Neutrophil (primary cell): ENCODE measurements around the gene TFG.

Experiments
- H3K27ac ChIP-seq: fragments of 200-600 bp; sonication (generic); 2 replicates; pipeline ENCODE4 v1.5.1; 2016; ENCODE audit warnings: mild to moderate bottlenecking, moderate library complexity
- H3K27me3 ChIP-seq: fragments of 200-600 bp; sonication (generic); 2 replicates; pipeline ENCODE4 v1.6.0; 2016; ENCODE audit warnings: mild to moderate bottlenecking
- H3K36me3 ChIP-seq: fragments of 200-600 bp; sonication (generic); 2 replicates; pipeline ENCODE4 v1.5.1; 2017
- H3K4me1 ChIP-seq, 2 experiments: fragments of 200-600 bp in 1 of 2; sonication (generic) in 1 of 2; 1 replicate in 1 of 2; 2 replicates in 1 of 2; pipeline versions ENCODE4 v1.5.1 to v1.6.1; 2013 to 2016; ENCODE audit warnings: low read depth in 1 of 2, low read length in 1 of 2, mild to moderate bottlenecking in 1 of 2, moderate library complexity in 1 of 2; ENCODE audit not compliant: control insufficient read depth in 1 of 2, insufficient read depth in 1 of 2
- H3K4me3 ChIP-seq, 2 experiments: fragments of 200-600 bp in 1 of 2; sonication (generic) in 1 of 2; 1 replicate in 1 of 2; 2 replicates in 1 of 2; pipeline ENCODE4 v1.5.1; 2013 to 2016; ENCODE audit warnings: low read depth in 1 of 2, low read length in 1 of 2, mild to moderate bottlenecking in 1 of 2, moderate library complexity in 1 of 2
- H3K9me3 ChIP-seq: fragments of 200-600 bp; sonication (generic); 2 replicates; pipeline ENCODE4 v1.5.1; 2016
- TF ChIP-seq, protein P1 (sequence below): fragments of 200-600 bp; sonication (generic); IDR thresholded peaks from 2 replicates; pipeline ENCODE4 v1.5.1; 2016; ENCODE audit warnings: antibody characterized with exemption

Gene TFG

DNA sequence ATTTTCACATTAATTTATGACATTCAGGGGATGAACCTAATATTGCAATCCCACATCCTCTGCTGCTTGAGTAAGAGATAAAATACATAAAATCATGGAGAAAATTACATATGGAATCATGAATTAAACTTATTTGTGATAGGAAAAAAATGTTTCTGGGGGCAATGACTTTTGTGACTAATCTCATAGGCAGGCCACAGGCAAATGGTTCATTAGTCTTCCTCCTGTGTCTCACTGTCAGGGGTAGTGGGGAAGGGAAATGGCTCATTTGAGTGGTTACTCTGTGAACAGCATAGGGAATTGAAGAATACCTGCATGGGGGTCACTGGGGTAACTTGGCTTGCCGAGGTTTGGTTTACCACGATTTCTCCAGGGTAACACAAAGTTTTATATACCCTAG lies 72.0 kb downstream of the TFG start:
- Histone ChIP-seq H3K4me3 (no peak overlapping the region), H3K36me3 (no peaks in the 10 kb centered on the region), H3K27me3 (no peaks in the 10 kb centered on the region), H3K9me3 (no peaks in the 10 kb centered on the region), H3K4me1 (no peaks in the 10 kb centered on the region), H3K27ac (no peak overlapping the region)
- TF ChIP-seq, protein P1, sequence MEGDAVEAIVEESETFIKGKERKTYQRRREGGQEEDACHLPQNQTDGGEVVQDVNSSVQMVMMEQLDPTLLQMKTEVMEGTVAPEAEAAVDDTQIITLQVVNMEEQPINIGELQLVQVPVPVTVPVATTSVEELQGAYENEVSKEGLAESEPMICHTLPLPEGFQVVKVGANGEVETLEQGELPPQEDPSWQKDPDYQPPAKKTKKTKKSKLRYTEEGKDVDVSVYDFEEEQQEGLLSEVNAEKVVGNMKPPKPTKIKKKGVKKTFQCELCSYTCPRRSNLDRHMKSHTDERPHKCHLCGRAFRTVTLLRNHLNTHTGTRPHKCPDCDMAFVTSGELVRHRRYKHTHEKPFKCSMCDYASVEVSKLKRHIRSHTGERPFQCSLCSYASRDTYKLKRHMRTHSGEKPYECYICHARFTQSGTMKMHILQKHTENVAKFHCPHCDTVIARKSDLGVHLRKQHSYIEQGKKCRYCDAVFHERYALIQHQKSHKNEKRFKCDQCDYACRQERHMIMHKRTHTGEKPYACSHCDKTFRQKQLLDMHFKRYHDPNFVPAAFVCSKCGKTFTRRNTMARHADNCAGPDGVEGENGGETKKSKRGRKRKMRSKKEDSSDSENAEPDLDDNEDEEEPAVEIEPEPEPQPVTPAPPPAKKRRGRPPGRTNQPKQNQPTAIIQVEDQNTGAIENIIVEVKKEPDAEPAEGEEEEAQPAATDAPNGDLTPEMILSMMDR = no peak

DNA sequence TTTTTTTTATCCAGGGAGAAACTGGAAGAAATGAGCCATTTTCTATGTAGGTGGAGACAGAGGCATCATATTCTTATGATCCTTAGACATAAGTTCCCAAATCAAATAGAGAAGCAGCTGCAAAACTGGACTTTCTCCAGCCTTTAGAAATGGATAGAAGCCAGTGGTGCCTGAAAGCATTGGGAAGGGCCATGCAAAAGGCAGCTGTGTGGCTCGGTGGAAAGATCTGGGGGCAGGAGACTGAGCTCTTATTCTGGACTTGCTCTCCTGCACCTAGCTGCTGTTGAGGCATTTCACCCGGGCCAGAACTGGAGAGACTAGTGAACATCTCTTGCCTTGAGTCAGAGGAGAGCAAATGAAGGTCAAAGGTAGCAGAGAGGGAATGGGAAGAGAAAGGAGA lies 73.1 kb downstream of the TFG start:
- H3K27me3 ChIP-seq = no peaks in the 10 kb centered on the region
- no peaks in the 10 kb centered on the region for H3K4me1 ChIP-seq
- no peaks in the 10 kb centered on the region for H3K36me3 ChIP-seq
- no peaks in the 10 kb centered on the region for H3K9me3 ChIP-seq
- no peak overlapping the region for H3K27ac ChIP-seq
- TF ChIP-seq, protein P1 = no peak
- no peak overlapping the region for H3K4me3 ChIP-seq

DNA sequence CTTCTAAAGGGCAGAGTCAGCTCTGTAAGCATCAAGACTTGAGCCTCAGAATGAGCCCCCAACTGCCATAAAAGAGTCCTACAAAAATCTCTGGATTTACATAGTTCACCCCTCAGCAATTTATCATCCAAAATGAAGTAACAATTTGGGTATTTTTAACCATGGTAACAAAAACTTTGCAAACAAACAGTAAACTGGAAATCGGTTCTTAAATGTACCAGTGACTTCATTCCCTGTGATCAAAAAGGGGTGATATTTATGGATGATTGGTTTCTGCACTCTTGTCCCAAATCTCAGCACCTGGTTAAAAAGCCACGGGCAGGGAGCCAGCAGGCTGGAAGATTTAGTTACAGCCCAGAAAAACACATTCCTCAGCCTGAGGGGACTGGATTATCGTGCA lies 73.6 kb downstream of the TFG start:
- Histone ChIP-seq H3K36me3 (no peaks in the 10 kb centered on the region), H3K9me3 (no peaks in the 10 kb centered on the region), H3K27ac (no peak overlapping the region), H3K27me3 (no peaks in the 10 kb centered on the region), H3K4me3 (no peak overlapping the region), H3K4me1 (no peaks in the 10 kb centered on the region)
- TF ChIP-seq, protein P1 = no peak

DNA sequence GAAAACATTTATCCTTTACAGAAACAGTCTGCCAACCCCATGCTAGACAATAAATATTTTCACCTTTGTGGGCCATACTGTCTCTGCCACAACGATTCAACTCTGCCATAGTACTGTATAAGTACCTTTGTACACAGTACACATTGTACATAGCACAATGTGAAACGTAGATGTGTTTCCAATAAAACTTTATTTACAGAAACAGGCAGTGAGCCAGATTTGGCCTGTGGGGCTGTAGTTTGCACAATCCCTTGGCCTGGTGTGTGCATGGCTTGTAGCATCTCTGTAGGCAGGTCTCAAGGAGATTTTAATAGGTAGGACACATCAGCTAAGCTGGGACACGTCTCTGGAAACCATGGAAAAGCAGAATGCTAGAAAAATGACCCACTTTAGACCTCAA lies 74.3 kb downstream of the TFG start:
- no peaks in the 10 kb centered on the region for H3K36me3 ChIP-seq
- TF ChIP-seq, protein P1 = no peak
- no peak overlapping the region for H3K27ac ChIP-seq

DNA sequence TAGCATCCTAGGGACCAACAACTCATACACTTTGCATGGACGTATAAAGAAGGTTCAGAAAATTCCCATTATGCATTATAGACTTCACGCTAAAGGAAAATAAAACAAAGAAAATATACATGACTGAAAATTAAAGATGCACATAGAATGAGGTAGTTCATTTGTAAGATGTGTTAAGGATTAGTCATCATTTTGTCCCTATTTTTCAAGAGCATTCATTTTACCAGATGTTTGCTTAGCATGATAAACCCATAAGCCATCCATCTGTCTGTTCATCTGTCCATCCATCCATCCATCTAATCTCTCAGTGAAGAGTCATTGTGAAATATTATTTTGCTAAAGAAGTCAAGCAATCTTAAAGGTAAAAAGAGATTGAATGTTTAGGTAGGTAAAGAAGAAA lies 80.3 kb downstream of the TFG start:
- TF ChIP-seq, protein P1 = no peak
- no peaks in the 10 kb centered on the region for H3K27me3 ChIP-seq

More for the DNA sequence above, 74.3 kb downstream of the TFG start:
- Histone ChIP-seq H3K4me1 (no peaks in the 10 kb centered on the region), H3K27me3 (no peaks in the 10 kb centered on the region), H3K9me3 (no peaks in the 10 kb centered on the region), H3K4me3 (no peak overlapping the region)

DNA sequence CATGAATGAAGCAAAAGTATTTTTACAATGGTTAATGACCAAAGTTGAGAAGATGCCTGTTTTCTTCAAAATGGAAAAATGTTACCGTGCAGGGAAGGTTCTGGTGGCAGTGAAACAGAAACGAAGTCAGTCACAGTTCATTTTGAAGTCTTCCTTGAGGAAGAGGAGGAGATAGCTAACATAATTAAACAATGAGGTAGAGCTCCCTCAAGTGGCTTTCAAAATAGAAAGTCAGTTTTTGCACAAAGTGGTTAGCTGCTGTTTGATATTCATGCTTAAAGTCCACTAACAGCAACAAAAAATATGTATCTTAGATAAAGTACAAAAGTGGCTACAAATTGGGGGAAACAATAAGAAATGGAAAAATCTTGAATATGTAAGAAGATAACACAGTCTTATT lies 87.3 kb downstream of the TFG start:
- no peak overlapping the region for H3K4me3 ChIP-seq
- no peak overlapping the region for H3K27ac ChIP-seq
- H3K4me1 ChIP-seq = no peaks in the 10 kb centered on the region
- H3K9me3 ChIP-seq = no peaks in the 10 kb centered on the region
- TF ChIP-seq, protein P1 = no peak
- H3K36me3 ChIP-seq = no peaks in the 10 kb centered on the region
- no peaks in the 10 kb centered on the region for H3K27me3 ChIP-seq

More for the DNA sequence above, 80.3 kb downstream of the TFG start:
- H3K4me3 ChIP-seq = no peak overlapping the region
- H3K4me1 ChIP-seq = no peaks in the 10 kb centered on the region
- H3K36me3 ChIP-seq = no peaks in the 10 kb centered on the region
- H3K9me3 ChIP-seq = no peaks in the 10 kb centered on the region
- H3K27ac ChIP-seq = no peak overlapping the region
